ENCODE results near the gene RBM17. TPM values are rescaled to one million over a fixed set of nuclear protein-coding genes. Genes with fewer than 3 reads are reported as not detected.
"Not testable (repeated sequence)": the region's sequence is repeated elsewhere in the genome, so short reads cannot be mapped to it uniquely, and the experiment has no call there.

RBM17 gene
- total RNA-seq, 4 donors from 2014 or later = 58.2 to 97.9 (median 80.0) TPM

DNA sequence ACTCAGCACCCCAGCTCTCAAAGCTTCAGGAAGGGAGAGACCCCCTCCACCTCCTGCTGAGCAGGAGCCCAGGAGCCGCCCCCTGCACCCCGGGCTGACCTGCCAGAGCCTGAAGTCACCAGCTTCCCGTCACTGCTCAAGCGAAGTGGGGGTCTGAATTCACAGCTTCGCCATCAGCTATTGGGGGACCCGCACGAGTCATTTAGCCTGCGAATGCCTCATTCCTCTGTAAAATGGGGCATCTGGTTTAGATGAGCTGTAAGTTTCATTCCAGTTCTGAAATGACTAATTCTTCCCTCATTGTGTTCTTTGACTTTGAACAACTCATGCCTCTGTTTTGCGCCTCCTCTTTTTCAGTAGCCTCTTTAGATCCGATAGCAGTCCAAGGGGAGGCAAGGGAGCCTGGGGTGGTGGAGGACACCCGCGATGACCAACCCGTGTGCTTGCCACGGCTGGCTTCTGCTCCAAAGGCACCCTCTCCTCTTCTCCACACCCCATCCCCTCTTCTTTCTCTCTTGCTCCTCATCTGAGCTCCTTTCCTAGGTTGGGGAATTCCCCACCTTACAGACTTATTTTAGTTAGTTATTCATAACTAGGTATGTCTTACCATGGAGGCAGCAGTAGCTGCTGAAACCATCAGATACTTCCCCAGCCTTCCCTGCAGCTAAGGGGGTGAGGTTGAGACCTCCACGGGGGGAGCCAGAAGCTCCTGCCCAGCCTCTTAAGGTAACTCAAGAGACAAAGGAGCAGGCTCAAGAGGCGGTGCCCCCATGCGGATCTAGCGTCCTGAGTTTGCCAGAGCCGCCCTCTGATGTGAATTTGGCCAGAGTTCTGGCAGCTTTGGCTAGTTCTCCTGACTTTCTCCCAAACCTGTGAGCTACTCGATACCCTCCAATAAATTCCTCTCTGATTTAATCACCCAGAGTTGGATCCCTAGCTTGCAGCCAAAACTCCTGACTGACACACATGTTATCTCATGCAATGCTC is 47.7 kb downstream of the RBM17 start:
- DNase-seq (ENCODE audit: low spot score) (no peak), ATAC-seq (ENCODE audit: low FRiP score) (no peak)
- TF ChIP-seq, protein P1, sequence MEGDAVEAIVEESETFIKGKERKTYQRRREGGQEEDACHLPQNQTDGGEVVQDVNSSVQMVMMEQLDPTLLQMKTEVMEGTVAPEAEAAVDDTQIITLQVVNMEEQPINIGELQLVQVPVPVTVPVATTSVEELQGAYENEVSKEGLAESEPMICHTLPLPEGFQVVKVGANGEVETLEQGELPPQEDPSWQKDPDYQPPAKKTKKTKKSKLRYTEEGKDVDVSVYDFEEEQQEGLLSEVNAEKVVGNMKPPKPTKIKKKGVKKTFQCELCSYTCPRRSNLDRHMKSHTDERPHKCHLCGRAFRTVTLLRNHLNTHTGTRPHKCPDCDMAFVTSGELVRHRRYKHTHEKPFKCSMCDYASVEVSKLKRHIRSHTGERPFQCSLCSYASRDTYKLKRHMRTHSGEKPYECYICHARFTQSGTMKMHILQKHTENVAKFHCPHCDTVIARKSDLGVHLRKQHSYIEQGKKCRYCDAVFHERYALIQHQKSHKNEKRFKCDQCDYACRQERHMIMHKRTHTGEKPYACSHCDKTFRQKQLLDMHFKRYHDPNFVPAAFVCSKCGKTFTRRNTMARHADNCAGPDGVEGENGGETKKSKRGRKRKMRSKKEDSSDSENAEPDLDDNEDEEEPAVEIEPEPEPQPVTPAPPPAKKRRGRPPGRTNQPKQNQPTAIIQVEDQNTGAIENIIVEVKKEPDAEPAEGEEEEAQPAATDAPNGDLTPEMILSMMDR (IDR thresholded peaks at IDR 0.05) = no peak

DNA sequence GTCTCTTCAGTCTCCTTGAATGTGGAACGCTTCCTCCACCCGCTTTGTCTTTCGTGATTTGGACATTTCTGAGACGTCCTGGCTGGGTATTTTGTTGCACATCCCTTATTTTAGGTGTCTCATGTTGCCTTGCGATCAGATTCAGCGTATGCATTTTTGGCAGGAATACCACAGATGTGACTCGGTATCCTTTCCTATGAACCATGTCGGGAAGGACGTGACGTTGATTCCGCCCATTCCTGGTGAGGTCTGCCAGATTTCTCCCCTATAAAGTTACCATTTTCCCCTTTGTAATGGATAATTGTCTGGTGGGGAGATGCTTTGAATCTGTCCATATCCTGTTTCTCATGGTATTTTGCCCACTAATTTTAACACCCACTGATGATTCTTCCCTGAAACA is 49.6 kb downstream of the RBM17 start:
- ATAC-seq (ENCODE audit: low FRiP score) (no peak), DNase-seq (ENCODE audit: low spot score) (no peak)
- TF ChIP-seq, protein P1 (IDR thresholded peaks at IDR 0.05) = no peak

DNA sequence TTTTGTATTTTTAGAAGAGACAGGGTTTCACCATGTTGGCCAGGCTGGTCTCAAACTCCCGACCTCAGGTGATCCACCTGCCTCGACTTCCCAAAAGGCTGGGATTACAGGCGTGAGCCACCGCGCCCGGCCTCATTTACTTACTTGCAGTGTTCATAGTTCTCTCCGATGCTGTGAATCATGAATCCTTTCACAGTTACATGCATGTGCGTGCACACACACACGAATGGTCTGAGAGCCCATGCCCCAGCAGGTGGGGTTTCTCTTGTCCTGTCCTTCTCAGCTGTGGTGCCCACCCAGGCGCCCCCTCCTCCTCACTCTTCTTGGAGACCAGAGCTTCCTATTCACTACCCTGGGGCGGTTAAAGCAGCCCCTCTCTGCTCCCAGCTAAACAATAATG is 50.6 kb downstream of the RBM17 start:
- TF ChIP-seq, protein P1 (IDR thresholded peaks at IDR 0.05) = no peak
- DNase-seq (ENCODE audit: low spot score) = no peak
- no peak for ATAC-seq (ENCODE audit: low FRiP score)

DNA sequence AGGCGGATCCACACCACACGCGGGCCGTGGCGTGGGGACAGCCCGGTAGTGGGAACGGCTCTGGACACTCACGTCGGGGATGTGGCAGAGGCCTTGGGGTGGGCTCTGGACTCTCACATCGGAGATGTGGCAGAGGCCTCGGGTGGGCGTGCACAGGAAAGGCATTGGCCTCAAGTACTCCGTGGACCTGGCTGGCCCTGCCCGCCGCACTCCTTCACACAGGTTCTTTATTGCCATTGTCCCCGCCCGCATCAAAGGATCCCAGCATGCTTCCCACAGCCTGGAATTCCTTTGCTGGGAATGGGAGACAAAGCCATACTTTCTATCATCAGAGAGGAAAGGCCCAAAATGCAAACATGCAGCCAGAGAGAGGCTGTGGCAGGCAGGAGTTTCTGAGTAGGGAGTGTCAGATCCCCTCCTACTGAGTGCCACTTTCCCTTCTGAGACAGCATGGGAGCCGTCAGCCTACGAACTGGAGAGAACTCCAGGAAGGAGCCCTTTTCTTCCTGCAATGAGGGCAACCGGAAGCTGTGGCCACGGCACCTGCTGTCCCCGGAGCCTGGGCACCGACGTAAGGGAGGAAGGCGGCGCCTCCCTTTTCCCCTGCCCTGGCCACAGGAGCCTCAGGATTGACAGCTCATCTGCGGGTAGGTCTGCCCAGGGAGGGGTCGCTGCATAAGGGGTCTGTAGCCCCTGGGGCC is 51.5 kb downstream of the RBM17 start:
- DNase-seq (ENCODE audit: low spot score) (no peak), ATAC-seq (ENCODE audit: low FRiP score) (no peak)
- TF ChIP-seq, protein P1 (IDR thresholded peaks at IDR 0.05) = no peak

DNA sequence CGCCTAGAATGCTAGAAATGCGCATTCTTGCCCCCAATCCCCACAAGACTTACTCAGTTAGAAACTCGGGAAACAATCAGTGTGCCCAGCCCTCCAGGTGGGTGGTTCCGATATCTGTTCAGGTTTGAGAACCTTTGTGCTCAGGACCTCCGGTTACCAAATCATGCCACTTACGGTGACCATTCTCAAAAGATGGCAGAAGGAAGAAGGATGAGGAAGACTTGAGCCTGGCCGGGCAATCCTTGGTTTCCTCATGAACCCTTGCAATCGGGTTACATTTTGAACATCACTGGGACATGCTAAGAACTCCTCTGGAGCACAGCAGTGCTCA is 52.1 kb downstream of the RBM17 start:
- ATAC-seq (ENCODE audit: low FRiP score) (no peak), DNase-seq (ENCODE audit: low spot score) (no peak)
- TF ChIP-seq, protein P1 (IDR thresholded peaks at IDR 0.05) = no peak

DNA sequence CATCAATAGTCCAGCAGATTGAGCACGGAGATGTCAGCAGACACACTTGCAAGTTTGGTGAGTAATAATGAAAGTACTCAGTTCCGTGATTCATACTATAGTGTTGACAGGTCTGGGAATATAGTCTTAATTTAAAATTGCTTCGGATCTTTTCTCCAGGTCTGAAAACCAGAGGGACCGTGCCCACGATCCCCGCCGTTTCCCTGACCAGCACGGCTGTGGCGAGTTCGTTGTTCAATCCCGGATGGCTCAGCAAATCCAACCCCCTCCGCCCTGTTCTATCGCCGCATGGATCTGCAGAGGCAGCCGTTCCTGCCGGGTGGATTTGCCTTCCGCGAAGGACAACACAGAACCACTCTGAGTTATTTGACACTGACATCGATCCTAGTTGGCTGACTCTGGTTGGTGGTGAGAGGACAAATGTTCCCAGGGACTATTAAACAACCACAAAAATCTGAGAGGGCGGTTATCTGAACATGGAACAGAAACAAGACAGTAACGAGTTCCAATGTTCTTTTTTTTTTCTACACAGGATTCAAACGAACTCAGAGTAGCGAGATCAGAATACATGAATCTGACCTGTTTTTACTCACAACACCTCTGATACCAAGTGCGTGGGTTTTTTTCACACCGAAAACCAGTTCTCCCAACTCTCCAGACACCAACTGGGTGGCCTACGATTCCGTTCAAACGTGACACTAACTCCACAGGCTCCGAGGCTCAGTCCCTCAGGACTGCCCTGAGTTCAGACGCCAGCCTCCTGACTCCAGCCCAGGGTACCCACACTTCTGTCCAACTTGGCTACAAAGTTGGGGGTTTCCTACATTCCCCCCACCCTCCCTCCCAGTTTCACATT is 52.7 kb downstream of the RBM17 start:
- no peak for DNase-seq (ENCODE audit: low spot score)
- no peak for ATAC-seq (ENCODE audit: low FRiP score)
- TF ChIP-seq, protein P1 (IDR thresholded peaks at IDR 0.05) = no peak

DNA sequence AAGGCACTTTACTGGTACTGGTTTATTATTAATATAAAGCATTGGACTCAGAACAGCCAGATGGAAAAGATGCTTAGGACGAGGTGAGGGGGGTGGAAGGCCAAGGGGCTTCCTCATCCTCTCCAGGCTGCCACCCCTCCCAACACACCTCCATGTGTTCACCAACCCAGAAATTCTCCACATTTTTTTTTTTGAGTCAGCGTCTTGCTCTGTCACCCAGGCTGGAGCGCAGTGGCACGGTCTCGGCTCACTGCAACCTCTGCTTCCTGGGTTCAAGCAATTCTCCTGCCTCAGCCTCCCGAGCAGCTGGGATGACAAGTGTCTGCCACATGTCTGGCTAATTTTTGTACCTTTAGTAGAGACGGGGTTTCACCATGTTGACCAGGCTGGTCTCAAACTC is 53.4 kb downstream of the RBM17 start:
- DNase-seq (ENCODE audit: low spot score); ATAC-seq (ENCODE audit: low FRiP score): not testable (repeated sequence)
